ENCODE data around the gene WWOX.

Gene WWOX

DNA sequence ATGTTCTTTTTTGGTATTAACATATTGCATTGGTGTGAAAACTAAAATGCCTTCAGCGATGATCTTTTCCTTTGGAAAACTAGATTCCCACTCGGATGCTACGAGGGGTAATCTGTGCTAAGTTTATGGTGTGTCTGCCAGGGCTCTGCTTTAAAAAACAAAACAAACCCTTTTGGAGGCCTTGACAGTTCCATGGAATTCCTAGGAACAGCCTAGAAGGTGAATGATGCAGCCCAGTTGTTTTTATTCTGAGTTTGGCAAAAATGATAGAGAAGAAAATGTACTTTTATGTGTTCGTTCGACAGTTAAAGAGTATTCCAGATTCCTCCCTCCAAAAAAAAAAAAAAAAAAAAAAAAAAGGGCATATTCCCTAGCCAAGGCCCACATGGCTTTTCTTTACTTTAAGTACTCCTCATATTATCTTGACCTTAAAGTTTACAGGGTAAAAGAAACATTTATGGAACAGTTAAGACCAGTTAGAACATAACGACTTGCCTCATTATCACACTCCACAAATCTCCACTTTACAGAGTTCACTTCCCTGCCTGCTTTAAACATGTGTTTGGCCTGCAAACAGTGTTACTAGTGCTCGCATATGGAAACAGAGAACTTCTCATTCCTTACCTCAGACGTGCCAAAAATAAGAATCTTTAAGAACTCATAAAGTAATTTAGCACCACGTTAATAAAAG is 159.1 kb downstream of the WWOX start:
- Histone ChIP-seq H3K4me3 (ENCODE audit: low read length) (no peak overlapping the region), H3K4me1 (ENCODE audit: control insufficient read depth, low read depth, low read length) (peaks cover 12% of the 10 kb centered on the region), H3K36me3 (ENCODE audit: control insufficient read depth, low read depth, low read length) (no peaks in the 10 kb centered on the region), H3K27ac (ENCODE audit: low read length) (no peak overlapping the region), H3K9ac (ENCODE audit: low read length) (no peak overlapping the region), H3K27me3 (ENCODE audit: control insufficient read depth, insufficient read depth, low read length) (no peaks in the 10 kb centered on the region), H3K9me3 (ENCODE audit: control insufficient read depth, low read depth, low read length) (no peaks in the 10 kb centered on the region)

DNA sequence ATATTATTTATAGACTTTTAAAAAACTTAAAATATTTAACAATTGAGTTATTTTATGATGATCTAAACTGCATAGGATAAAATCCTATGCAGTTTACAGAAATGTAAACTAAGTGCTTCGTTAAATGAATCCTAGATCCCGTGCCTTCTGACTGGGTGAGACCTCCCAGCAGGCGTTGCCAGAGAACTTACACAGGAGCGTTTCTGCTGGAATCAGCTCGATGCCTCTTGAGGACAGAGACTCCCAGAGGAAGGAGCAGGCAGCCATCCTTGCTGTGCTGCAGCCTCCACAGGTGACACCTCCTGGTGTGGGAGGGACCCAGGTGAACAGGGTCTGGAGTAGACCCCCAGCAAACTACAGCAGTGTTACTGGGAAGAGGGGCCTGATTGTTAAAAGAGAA is 160.4 kb downstream of the WWOX start:
- Histone ChIP-seq H3K36me3 (ENCODE audit: control insufficient read depth, low read depth, low read length) (no peaks in the 10 kb centered on the region), H3K27ac (ENCODE audit: low read length) (no peak overlapping the region), H3K4me1 (ENCODE audit: control insufficient read depth, low read depth, low read length) (peaks cover 12% of the 10 kb centered on the region), H3K9ac (ENCODE audit: low read length) (no peak overlapping the region), H3K9me3 (ENCODE audit: control insufficient read depth, low read depth, low read length) (no peaks in the 10 kb centered on the region), H3K27me3 (ENCODE audit: control insufficient read depth, insufficient read depth, low read length) (no peaks in the 10 kb centered on the region), H3K4me3 (ENCODE audit: low read length) (no peak overlapping the region)

DNA sequence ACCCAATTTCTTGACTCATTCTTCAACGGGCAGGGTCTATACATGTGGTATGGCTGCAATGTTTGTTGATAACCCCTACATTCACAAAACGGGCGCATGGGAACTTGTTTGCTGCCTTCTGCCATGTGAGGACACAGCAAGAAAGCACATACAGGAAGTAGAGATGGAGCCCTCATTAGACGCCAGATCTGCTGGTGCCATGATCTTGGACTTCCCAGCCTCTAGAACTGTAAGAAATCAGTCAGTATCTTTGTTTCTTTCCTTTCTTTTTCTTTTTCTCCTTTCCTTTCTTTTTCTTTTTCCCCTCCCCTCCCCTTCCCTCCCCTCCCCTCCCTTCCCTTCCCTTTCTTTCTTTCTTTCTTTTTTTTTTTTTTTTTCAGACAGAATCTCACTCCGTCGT is 165.2 kb downstream of the WWOX start:
- H3K36me3 ChIP-seq (ENCODE audit: control insufficient read depth, low read depth, low read length) = no peaks in the 10 kb centered on the region
- H3K4me3 ChIP-seq (ENCODE audit: low read length) = no peak overlapping the region
- no peak overlapping the region for H3K9ac ChIP-seq (ENCODE audit: low read length)
- no peak overlapping the region for H3K27ac ChIP-seq (ENCODE audit: low read length)
- H3K9me3 ChIP-seq (ENCODE audit: control insufficient read depth, low read depth, low read length) = no peaks in the 10 kb centered on the region
- H3K4me1 ChIP-seq (ENCODE audit: control insufficient read depth, low read depth, low read length) = no peaks in the 10 kb centered on the region
- H3K27me3 ChIP-seq (ENCODE audit: control insufficient read depth, insufficient read depth, low read length) = no peaks in the 10 kb centered on the region

DNA sequence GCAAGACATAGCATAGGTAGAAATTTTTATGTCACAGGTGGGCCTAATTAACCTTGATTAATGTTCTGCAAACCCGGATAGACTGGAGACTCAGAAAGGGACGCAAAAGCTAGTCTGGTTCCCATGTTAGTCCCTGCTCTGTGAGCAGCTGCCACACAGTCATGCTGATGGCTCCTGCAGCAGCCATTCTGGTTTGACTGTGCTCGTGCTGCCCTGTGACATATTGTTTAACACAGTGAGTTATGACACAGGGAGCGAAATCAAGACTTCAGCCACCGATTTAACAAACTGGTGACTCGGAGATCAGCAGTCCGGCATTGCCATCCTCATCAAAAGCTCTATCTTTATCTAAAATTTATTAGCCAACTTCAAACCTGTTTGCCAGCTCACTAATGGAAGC is 169.8 kb downstream of the WWOX start:
- Histone ChIP-seq H3K9ac (ENCODE audit: low read length) (no peak overlapping the region), H3K4me1 (ENCODE audit: control insufficient read depth, low read depth, low read length) (no peaks in the 10 kb centered on the region), H3K27ac (ENCODE audit: low read length) (no peak overlapping the region), H3K9me3 (ENCODE audit: control insufficient read depth, low read depth, low read length) (no peaks in the 10 kb centered on the region), H3K36me3 (ENCODE audit: control insufficient read depth, low read depth, low read length) (no peaks in the 10 kb centered on the region), H3K27me3 (ENCODE audit: control insufficient read depth, insufficient read depth, low read length) (no peaks in the 10 kb centered on the region), H3K4me3 (ENCODE audit: low read length) (no peak overlapping the region)

DNA sequence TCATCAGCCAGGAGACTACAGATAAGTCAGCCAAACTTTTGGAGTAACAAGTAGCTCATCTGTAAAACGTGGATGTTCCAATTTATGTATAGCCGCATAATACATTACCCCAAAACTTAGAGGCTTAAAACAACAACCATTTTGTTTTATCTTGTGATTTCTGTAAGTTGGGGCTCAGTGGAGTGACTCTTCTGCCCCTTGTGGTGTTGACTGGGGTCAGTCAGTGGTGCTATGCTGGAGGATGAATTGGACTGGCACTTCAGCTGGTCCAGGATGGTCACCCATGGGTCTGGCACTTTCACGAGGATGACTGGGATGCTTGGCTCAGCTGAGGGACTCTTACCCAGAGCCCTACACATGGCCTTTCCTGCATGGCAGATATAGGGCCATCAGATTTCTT is 172.5 kb downstream of the WWOX start:
- Histone ChIP-seq H3K9ac (ENCODE audit: low read length) (no peak overlapping the region), H3K4me3 (ENCODE audit: low read length) (no peak overlapping the region), H3K27ac (ENCODE audit: low read length) (no peak overlapping the region), H3K9me3 (ENCODE audit: control insufficient read depth, low read depth, low read length) (no peaks in the 10 kb centered on the region), H3K4me1 (ENCODE audit: control insufficient read depth, low read depth, low read length) (peaks cover 24% of the 10 kb centered on the region), H3K36me3 (ENCODE audit: control insufficient read depth, low read depth, low read length) (no peaks in the 10 kb centered on the region), H3K27me3 (ENCODE audit: control insufficient read depth, insufficient read depth, low read length) (no peaks in the 10 kb centered on the region)

DNA sequence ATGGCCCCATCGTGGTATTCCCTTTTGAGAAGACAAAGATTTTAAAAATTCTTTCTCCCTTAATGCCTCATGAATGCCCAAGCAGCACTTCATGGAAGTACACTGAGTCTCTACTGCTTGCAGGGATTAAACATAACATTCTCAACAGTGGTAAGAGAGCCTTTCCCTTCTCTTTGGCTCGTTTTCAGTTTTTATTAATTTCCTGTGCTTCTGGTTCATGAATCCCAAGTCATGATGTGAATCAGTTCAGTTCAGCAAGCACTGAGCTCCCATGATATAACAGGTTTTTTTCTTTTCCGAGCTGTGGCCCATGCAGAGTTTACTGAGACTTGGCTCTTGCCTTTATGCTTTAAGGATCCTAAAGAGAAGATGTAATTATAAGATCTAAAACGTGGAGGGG is 175.3 kb downstream of the WWOX start:
- peaks cover 50% of the 10 kb centered on the region for H3K4me1 ChIP-seq (ENCODE audit: control insufficient read depth, low read depth, low read length)
- no peak overlapping the region for H3K9ac ChIP-seq (ENCODE audit: low read length)
- no peak overlapping the region for H3K4me3 ChIP-seq (ENCODE audit: low read length)
- H3K27me3 ChIP-seq (ENCODE audit: control insufficient read depth, insufficient read depth, low read length) = no peaks in the 10 kb centered on the region
- H3K9me3 ChIP-seq (ENCODE audit: control insufficient read depth, low read depth, low read length) = no peaks in the 10 kb centered on the region
- no peaks in the 10 kb centered on the region for H3K36me3 ChIP-seq (ENCODE audit: control insufficient read depth, low read depth, low read length)
- no peak overlapping the region for H3K27ac ChIP-seq (ENCODE audit: low read length)

DNA sequence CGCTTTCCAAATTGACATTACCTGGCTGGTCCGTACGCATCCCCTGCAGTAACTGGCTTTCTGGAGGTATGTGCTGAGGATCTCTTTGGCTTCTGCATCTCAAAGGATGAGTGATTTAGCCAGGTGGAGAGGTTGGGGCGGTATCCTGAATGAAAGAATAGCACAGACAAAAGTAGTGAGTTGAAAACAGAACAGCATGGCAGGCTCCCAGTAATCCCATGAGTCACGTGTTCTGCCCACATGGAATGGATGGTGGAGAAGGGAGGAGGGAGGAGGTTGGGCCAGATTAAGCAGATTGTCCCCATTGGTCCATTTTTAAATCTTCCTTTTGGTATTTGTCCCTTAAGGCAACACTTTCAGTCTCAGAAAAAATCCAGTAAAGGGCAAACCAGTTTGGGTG is 176.0 kb downstream of the WWOX start:
- Histone ChIP-seq H3K27ac (ENCODE audit: low read length) (no peak overlapping the region), H3K9ac (ENCODE audit: low read length) (no peak overlapping the region), H3K36me3 (ENCODE audit: control insufficient read depth, low read depth, low read length) (no peaks in the 10 kb centered on the region), H3K9me3 (ENCODE audit: control insufficient read depth, low read depth, low read length) (no peaks in the 10 kb centered on the region), H3K4me1 (ENCODE audit: control insufficient read depth, low read depth, low read length) (peaks cover 51% of the 10 kb centered on the region), H3K27me3 (ENCODE audit: control insufficient read depth, insufficient read depth, low read length) (no peaks in the 10 kb centered on the region), H3K4me3 (ENCODE audit: low read length) (no peak overlapping the region)

DNA sequence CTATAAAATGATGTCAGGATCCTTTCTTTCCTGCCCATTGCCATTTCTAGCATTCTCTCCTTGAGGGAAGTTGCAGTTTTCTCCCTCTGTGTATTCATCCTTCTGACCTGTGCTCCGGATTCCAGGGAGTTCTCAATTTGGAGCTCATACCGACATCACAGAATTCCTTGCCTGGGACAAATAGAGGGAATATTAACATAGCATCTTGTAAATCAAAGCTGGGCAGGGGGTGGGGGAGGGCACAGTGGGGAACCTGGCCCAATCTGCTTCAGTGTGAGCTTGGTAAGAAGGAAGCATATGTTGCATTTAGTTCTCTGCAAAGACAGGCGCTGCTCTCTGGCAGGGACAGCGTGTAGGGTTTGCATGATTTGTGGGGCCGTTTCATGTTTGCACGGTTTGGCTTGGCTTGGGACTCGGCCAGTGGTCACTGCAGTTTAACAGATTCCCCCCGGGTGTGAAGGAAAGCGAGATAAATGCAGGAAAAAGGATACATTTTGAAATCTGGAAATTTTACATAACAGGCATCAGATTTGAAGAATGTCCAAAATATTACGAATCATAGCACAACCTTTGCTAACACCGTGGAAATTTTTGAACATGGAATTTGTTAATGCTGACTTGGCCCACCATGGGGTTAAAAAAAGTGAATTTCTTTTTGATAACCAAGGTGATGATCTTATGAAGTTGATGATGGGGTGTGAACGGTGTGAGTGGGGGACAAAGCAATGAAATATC is 178.0 kb downstream of the WWOX start:
- Histone ChIP-seq H3K9me3 (ENCODE audit: control insufficient read depth, low read depth, low read length) (no peaks in the 10 kb centered on the region), H3K36me3 (ENCODE audit: control insufficient read depth, low read depth, low read length) (no peaks in the 10 kb centered on the region), H3K27ac (ENCODE audit: low read length) (peak overlapping the region; percentile 2), H3K9ac (ENCODE audit: low read length) (no peak overlapping the region), H3K4me3 (ENCODE audit: low read length) (peak overlapping the region; percentile 14), H3K4me1 (ENCODE audit: control insufficient read depth, low read depth, low read length) (peaks cover 51% of the 10 kb centered on the region), H3K27me3 (ENCODE audit: control insufficient read depth, insufficient read depth, low read length) (no peaks in the 10 kb centered on the region)

DNA sequence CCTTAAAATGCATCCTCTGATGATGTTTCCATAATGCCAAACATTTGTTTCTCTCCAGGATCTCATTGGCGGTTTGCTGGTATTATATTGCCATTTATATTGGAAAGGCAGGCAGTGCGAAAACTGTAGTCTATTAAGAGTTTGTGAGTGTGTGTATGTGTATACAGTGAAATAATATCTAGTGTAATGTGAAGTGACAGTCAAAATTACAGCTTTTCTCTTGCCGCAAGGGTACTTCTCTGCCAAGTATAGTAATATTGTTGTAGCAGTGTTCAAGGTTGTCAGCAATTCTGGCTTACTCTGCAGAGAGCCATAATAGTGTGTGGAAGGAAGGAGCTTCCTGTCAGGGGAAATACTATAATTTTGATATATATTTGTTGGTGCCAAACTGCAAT is 178.6 kb downstream of the WWOX start:
- Histone ChIP-seq H3K27me3 (ENCODE audit: control insufficient read depth, insufficient read depth, low read length) (no peaks in the 10 kb centered on the region), H3K4me1 (ENCODE audit: control insufficient read depth, low read depth, low read length) (peaks cover 51% of the 10 kb centered on the region), H3K4me3 (ENCODE audit: low read length) (no peak overlapping the region), H3K9me3 (ENCODE audit: control insufficient read depth, low read depth, low read length) (no peaks in the 10 kb centered on the region), H3K36me3 (ENCODE audit: control insufficient read depth, low read depth, low read length) (no peaks in the 10 kb centered on the region), H3K9ac (ENCODE audit: low read length) (no peak overlapping the region), H3K27ac (ENCODE audit: low read length) (no peak overlapping the region)

DNA sequence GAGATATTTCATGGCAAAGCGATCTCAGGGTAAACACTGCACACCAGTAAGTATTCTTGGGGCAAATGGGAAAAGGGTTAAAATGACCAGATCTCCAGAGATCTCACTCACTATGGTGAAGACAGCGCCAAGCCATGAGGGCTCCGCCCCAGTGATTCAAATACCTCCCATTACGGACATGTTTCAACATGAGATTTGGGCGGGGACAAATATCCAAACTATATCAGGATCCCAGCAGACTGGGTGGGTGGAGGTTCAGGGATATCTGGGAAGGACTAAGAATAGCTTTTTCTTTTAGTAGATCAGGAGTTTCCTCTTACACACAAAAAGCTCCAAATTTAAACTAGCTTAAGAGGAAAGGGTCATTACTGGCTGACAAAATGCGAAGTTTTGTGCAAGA is 181.7 kb downstream of the WWOX start:
- Histone ChIP-seq H3K4me3 (ENCODE audit: low read length) (no peak overlapping the region), H3K27me3 (ENCODE audit: control insufficient read depth, insufficient read depth, low read length) (no peaks in the 10 kb centered on the region), H3K9ac (ENCODE audit: low read length) (no peak overlapping the region), H3K36me3 (ENCODE audit: control insufficient read depth, low read depth, low read length) (no peaks in the 10 kb centered on the region), H3K9me3 (ENCODE audit: control insufficient read depth, low read depth, low read length) (no peaks in the 10 kb centered on the region), H3K27ac (ENCODE audit: low read length) (no peak overlapping the region), H3K4me1 (ENCODE audit: control insufficient read depth, low read depth, low read length) (peaks cover 40% of the 10 kb centered on the region)

DNA sequence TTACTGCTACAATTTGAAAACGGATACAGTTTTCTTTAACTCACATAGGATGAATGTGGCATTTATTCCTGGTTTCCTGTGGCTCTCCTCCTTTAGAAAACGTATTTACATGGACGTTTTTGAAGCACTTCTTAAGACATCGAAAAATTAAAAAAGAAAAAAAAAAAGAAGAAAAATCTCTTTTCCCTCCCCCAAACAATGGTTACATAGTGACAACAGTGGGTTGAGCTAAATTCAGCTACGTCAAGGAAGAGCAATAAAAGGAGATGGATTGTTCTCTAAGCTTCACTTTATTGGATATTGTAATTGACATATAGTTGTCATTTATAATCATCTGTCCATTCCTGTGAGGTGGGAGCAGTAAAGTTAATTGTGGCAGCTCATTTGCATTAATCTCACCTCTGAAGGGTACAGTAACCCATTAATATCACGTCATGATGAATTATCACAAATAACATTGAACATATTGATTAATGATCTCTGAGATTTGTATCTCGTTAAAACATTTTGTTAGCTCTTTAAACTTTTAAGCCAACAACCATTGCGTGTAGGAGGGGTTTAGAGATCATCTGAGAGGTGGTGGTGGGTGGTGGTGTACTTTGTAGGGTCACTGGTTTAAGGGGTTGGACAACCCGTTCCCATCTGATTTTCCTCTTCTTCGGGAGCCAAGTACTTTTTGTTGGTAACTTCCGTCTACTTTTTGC is 184.2 kb downstream of the WWOX start:
- Histone ChIP-seq H3K27ac (ENCODE audit: low read length) (no peak overlapping the region), H3K9ac (ENCODE audit: low read length) (no peak overlapping the region), H3K36me3 (ENCODE audit: control insufficient read depth, low read depth, low read length) (no peaks in the 10 kb centered on the region), H3K4me1 (ENCODE audit: control insufficient read depth, low read depth, low read length) (peaks cover 18% of the 10 kb centered on the region), H3K4me3 (ENCODE audit: low read length) (no peak overlapping the region), H3K9me3 (ENCODE audit: control insufficient read depth, low read depth, low read length) (no peaks in the 10 kb centered on the region), H3K27me3 (ENCODE audit: control insufficient read depth, insufficient read depth, low read length) (no peaks in the 10 kb centered on the region)

Data from iPS-18a (cell line).